ENCODE data around the gene MRAP.

The MRAP gene

DNA sequence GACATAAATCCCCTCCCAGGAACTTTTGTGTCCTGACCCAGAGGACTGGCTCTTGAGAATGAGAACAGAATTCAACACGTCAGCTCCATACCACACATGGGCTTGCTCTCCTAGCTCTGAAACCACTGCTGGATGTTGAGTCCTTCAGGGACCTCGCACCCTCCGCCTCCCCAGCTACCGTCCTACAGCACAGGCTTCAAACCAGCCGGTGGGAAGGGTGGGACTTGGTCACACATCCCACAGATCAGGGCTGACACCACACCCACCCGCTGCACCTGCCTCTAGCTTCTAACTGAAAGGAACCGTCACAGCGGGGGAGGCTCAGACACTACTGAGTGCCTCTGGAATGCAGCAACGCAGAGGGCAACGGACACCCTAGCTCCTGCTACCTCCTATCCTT is 24.0 kb downstream of the MRAP start:
- DNase-seq (ENCODE audit: low read depth in 2 of 2), result no peak

DNA sequence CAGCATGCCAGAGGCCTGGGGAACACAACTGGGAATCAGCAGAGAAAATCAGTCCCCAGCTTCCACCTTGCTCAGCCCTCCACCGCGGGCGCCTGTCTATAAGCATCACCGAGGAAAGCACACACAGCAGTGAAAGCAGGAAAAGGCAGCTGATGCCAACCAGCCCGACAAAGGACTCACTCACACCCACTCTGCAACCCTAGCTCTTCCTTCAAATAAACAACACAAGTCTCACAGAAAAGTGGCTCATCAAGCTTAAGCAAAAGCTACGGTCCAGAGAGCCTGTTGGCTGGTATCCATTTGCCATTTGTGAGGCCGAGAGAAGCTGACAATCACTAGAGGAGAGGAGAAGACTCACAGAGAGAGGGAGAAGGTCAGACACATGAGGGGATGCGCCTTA is 27.1 kb downstream of the MRAP start:
- no peak for DNase-seq (ENCODE audit: low read depth in 2 of 2)

DNA sequence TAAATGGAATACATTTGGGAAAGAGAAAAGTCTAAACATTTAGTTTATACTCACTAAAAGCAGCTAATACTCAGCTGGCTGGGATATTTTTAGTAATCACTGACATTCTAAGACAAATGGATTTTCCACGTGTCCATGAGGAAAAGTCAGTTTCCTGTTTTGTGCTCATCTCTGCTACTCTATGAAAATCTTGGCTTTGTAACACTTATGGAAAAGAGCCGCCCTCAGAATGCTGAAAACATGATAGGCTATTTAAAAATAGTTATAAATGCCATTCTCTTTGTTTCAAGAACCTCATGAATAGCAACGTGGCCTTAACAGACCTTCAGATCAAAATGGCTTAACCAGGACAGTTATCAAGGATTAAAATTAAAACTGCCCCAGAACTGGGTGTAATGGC is 29.9 kb downstream of the MRAP start:
- DNase-seq (ENCODE audit: low read depth in 2 of 2), result no peak

DNA sequence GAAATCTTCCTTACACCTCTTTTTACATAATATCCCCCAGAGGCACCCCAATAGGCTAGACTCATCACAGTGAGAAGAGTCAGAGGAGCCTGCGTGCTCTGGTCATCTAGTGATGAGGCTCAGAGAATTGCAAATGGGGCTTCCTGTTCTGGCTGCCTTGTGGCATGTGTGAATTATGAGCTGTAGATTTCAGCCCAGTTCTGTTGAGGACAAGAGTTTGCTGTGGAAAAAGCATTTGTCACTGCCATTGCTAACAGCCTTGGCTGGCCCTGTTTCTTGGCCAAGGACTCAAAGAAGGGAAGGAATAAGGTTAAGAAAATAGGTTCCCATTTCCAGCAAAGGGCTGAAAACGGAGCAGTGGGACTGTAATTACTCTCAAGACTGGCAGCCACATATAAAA is 30.7 kb downstream of the MRAP start:
- DNase-seq (ENCODE audit: low read depth in 2 of 2), result no peak

DNA sequence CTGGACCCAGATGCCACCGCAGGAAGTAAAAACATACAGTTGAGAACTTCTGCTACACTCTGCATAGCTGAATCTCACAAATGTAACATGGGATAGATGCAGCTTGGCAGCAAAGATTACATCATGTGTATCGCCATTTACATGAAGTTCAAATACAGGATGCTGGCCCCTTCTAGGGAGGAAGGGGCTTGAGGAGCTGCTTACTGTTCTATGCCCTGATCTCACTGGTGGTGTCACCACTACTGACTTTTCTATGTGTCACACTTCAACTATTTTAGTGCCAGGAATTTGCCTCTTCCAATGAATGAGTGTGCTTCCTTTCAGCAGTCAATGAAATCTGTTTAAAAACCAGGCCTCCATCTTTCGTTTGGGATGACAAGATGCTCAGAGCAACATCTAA is 31.1 kb downstream of the MRAP start:
- no peak for DNase-seq (ENCODE audit: low read depth in 2 of 2)

DNA sequence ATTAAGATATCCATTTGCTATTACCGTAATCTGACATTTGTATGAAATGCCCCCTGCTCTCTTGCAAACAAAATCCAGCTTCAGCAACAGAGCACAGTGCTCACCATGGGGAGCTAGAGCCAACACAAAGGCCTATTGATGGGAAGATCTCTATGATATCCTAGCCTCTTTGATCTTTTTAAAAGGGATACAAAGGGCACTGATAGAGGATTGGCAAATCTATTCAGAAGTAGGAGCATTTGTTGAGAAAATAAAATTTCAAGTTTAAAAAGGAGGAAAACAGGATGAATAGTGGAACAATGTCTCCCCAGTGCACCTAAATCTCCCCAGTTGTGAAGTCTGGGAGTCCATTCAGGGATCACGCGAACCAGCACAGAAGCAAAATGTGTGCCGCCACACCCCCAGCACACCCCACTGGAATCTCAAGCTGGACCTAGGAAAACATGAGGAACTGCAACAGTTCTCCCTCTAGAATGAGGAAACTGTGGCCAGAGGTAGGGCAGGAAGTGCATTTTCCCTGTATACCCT is 32.2 kb downstream of the MRAP start:
- DNase-seq (ENCODE audit: low read depth in 2 of 2), result no peak

DNA sequence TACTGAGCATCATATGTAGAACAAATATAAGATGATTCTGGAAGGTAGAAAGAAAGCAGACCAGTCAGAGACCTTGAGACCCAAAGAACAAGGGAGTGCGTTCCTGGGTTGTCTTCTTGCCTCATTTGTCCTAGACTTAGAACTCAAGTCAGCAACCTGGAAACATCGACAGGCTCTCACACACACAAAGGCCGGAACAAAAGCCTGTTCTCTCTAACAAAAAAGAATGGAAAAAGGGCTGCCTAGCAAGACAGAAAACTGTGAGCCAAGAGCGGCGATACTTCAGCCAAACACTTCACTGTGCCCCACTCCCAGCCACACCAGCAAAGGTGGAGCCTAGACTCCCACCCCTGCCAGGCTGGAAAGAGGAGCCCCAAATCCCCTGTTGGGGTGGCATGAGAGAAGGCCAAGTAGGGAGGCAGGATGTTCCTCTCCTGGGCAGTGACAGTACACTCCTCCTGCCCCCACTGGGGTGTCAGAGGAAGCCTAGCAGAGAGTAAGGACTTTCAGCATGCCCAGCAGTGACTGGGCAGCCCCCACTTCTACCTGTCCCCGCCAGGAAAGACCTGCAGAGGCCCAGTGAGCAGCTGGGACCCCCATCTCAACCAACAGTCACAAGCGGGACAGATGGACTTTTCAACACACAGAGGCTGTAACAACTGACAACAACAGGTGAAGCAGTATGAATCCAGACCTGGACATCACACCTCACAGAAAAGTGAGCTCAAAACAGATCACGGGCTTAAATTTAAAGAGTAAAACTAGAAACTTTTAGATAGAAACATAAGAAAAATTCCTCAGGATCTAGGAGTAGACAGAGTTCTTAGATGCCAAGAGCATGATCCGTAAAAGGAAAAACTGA is 33.0 kb downstream of the MRAP start:
- DNase-seq (ENCODE audit: low read depth in 2 of 2), result no peak

DNA sequence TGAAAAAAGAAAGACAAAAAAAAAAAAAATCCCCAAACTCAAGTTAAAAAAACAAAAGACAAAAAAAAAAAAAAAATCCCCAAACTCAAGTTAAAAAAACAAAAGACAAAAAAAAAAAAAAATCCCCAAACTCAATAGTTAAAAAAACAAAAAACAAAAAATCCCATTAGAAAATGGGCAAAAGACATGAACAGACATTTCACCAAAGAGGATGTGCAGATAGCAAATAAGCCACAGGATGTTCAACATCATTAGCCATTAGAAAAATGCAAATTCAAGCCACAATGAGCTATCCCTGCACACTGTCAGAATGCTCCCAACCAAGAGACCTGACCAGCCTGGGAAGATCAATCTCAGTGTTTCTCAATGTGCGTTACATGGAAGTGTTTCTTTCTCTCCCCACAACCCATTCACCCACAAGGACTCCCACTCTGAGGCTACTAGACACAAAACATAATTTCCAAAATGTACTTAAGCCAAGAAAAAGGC is 33.9 kb downstream of the MRAP start:
- DNase-seq (ENCODE audit: low read depth in 2 of 2), result no peak

DNA sequence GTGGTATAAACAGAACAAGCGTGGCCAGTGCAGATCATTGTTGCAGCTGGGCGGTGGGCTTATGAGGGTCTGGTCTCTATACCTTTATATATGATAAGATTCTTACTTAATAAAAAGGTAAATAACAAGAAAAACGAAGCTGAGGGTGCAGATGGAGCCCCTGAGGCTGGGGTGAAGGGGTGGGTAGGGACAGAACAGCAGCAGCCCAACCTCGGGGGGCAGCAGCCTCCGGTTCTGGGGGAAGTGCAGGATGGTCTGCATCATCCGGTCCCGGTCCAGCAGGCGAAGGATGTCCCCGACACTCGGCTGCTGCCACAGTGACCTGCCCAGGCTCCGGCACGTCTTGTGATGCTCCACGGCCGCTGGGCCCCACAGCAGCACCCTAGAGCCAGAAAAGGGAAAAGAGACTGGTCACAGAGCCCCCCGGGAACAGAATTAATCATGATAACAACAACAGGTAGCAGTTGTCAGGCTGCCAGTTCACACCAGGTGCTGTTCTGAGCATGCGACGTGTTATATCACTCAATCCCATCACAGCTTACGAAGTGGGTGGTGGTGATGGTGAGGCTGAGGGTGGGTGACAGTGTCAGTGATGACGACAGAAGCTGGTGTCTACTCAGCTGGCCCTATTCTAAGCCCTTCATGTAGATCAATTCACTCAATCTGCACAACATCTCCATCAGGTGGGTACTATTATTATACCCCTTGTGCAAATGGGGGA is 35.5 kb downstream of the MRAP start:
- DNase-seq (ENCODE audit: low read depth in 2 of 2), result no peak

DNA sequence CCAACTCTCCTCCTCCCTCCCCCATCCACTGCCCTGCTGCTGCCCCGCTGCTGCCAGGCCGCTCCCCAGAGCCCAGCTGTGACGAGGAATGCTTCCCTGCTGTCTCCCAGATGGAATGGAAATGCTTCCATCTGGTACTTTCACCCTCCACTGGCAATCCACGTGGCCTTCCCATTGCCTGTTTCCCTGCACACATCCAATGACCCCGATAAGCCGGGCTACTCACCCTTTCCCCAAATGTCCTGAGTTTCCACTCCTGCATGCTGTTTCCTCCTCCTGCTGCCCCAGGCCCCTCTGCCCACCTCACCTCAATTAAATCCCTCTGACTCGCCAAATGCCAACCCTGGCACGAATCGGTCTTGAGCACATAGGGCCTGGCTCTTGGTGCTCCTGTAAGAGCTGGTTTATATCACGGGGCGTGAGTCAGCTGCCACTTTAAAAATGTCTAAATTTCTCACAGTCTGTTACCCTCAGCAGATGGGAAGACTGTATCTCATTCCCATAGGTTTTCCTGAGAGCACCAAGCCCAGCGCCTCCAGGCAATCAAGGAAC is 36.4 kb downstream of the MRAP start:
- no peak for DNase-seq (ENCODE audit: low read depth in 2 of 2)

DNA sequence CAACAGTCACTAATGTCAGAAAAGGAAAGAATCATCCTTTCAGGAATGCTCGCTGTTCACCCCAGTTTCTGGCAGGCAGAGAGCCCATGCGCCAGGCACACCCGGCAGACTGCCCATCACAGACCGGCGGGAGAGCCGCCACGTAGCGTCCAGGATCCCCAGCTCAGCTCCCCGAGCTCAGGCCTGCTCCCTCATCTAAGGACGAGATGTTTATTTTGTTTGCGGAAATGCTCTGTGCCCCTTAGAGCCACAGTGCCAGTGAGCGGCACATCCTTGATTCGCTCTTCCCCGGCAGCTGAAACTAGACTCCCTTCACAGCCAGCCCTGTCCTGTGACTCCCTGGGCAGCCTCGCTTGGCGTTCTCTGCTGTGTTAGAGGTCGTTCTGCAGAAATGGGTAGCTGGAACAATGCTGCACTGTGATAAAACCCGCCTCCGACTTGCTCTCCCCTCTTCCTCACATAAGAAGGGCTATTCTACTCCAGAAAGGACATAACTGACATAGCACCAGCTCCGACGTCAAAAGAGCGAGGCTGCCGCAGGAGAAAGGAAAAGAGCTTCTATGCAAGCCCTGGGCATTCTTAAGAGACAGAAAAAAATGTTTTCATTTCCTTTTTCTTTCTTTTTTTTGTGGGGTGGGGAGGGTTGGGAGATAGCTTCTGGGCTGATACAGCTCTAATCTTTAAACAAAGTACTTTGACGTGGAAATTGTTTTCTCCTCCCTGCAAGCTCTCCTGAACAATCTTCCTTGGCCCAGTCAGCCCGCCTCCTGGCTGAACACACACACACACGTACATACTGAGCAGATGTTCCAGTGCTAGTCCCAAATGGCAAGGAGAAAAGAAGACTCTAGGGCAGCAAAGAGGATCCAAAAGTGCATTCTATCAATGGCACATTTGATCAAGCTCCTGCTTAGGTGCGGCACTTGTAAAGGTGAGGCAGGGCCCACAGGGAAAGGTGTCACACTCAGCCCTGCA is 37.2 kb downstream of the MRAP start:
- DNase-seq (ENCODE audit: low read depth in 2 of 2), result no peak

DNA sequence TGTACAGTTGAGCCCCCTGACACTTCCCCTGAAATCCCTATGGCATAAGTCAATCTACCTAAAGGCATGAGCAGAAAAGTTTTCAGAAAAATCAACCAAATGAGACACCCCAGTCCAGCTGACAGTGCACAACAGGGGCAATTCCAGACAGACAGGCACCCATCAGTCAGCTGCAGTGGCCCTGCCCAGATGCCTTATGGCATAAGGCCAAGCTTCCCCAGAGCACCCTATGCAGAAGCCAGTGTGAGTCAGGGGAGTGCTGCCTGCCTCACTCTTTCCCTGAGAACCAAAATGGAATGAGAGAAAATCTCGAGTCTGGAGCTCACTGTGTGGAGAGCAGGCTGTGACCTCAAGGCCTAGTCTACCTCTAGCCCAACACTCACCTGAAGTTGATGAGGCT is 38.1 kb downstream of the MRAP start:
- DNase-seq (ENCODE audit: low read depth in 2 of 2), result no peak

DNA sequence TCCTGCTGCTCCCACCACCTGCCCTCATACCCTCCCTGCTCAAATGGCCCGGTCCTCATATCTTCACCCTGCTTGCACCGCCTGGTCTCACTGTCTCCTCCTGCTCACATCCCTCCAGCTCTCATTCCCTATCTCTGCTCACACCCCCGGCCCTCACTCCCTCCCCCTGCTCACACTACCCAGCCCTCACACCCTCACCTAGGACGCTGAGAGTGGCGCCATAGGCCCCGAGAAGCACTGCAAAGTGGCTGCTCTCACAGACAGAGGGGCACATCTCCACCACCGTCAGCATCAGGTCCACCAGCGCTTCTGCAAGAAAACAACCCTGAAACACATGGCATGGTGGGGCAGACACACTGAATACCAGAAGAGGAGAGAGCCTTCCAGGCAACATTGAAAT is 38.6 kb downstream of the MRAP start:
- no peak for DNase-seq (ENCODE audit: low read depth in 2 of 2)

DNA sequence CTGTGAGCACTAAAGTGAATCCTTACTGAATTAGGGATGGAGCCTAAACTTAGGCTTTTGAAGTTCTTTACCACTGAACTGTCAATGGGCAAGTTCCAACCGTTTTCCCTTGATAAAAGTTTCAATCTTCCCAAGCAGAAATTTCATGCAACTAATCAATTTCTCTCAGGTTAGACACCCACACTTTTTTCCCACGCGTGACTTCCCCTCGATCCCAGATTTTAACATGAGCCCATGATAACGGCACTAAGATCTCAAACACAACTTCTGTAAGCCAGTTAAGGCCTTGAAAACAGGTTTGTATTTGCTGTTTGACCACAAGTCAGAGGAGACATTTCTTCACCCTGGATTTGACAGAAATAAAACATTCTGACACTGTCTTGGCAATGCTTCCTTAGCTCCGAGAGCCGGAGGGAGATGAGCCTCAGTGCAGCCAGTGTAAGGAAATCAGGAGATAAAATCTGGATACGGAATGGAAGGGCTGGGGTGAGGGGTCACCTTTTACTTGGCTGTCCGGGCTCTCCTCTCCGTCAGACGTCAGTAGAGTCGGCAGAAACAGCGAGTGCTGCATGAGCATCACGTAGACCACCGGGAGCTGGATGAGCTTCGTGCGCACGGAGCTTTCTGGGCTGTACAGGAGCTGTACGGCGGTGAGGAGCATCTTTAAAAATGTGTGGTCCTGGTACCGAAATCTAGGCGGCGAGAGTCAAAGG is 39.7 kb downstream of the MRAP start:
- no peak for DNase-seq (ENCODE audit: low read depth in 2 of 2)

DNA sequence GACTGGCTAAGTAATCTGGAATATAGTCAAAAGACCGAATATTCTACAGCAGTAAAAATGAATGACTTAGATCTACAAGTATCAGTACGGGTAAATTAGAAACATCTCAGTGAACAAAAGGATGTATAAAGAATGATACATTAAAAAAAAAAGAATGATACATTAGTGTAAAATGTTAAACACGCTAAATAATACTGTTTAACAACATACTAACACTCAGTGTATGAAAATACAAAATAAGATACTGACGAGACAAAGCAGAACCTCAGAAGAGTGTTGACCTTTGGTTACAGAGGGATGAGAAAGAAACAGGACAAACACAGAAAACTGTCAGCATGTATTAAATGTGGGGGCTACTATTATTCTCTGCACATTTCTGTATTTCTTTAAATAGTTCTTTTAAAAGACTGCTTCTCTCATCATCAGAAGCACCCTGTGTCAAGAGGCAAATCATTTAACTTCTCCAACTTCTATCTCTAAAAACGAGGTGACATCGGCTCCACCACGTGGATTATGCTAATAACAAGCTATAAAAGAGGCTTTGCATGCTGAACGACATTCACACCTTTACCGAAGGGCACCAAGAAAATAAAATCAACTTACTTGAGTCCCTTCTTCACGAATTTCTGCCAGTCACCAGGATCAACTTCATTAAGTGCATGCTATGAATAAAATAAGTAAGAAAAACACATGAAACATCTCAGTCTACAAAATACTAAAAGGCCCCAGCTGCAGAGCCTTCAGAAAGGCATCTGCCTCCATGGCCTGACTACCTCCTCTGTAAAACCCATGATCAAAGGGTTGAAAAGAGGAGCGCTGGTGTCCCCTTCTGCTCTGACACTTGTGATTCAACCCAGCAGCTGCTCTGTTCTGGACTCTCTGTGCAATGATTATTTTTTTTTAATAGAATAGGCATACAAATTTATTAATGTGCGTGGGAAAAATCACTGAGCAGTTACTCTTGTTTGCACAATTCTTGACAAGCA is 42.5 kb downstream of the MRAP start:
- no peak for DNase-seq (ENCODE audit: low read depth in 2 of 2)

DNA sequence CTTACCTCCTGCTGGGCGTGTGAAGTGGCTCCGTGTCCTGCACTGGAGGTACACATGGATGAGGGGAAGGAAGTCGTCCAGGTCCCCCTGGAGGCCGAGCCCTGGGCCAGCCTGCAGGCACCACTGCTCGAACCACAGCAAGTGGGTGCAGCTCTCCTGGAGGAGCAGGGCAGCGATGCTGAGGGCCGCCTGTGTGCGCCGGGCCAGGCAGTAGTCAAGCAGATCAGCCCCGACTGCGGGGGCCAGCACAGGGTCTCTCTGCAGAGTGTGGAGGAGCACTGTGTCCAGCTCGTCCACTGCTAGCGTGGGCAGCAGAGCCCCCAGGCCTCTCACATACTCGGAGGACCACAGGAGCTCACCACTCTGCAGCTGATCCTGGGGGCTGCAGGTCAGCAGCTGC is 48.3 kb downstream of the MRAP start:
- DNase-seq (ENCODE audit: low read depth in 2 of 2), result no peak

DNA sequence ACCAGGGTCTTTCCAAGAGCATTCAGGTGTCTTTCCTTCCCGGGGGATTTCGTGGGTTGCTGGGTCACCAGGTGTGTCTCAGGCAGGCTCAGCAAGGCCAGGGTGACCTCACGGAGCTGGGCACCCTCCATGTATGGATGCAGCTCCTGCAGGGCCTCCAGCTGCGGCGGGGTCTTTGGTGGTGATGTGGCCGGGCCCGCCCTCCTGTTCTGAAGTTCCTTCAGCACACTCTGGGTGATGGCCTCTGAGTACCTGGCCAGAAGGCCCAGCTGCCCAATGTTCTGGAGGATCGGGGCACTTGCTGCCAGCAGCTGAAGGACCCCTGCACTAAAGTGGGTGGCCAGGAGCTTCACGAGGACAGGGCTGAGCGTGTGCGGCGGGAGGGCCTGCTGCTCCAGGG is 48.7 kb downstream of the MRAP start:
- DNase-seq (ENCODE audit: low read depth in 2 of 2), result no peak

DNA sequence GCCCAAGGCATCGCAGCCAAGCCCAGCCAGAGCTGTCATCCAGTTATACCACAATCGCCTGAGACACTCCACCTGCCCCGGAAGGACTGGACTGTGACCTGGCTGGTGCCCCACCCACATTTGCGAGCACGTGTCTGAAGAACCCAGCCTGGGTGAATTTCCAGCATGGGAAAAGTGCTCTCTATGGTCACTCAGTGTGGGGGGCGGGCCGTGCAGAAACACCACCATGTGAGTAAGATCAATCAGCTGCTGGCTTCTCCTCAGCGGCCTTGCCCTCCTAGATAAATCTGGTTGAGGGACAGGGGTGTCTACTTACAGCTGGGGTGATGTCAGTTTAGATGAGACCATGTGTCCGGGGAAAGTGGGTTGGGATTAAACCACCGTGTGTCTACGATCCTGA is 49.3 kb downstream of the MRAP start:
- no peak for DNase-seq (ENCODE audit: low read depth in 2 of 2)

DNA sequence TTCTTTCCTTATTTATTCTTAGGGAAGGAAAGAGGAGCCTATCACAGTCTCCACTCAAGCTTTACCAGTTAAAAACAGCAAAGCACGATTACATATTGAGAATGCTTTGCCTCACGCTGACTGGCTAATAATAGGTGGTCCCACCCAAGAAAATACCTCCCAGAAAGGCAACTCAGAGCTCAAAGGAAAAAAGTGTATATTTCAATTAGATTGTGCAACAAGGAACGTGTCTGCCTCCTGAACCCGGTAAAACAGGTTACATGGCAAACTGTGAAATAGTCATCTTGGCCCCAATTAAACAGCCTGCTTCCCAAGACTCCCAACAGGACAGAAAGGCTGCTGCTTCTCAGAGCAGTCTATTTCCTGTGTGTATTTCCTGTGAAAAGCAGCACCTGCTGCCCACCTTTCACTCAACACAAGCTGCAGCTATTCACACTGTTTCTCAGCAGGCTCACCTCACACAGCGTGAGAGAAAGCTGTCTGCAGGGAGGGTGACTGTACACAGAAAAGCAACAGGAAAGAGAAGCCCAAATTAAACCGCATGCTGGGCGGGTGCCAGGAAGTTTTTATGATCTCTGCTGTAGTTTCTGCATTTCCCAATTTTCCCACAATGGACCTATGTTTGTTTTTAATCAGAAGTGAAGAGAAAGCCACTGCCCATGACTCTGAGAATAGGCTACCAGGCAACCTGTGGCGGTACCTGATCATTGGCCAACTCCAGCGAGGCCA is 50.1 kb downstream of the MRAP start:
- DNase-seq (ENCODE audit: low read depth in 2 of 2), result no peak

Data from activated CD8-positive, alpha-beta memory T cell treated with anti-CD3 and anti-CD28 coated beads for 4 hours (primary cell).